Stimulated activated CD8-positive, alpha-beta memory T cell treated with anti-CD3 and anti-CD28 coated beads, Interleukin-12 subunit alpha, Interleukin-12 subunit beta, amount 100 ng/mL, for 4 hours (primary cell): ENCODE measurements around the gene RFTN1.
A peak's percentile ranks its signal among the peaks of the same experiment; 100 is the strongest.

Experiments
- DNase-seq: peaks from one replicate; pipeline ENCODE4 v3.0.0-alpha.2; 2020; ENCODE audit warnings: low read depth

The RFTN1 gene

GRCh38 chr3:16464511-16465148 is 48.9 kb downstream of the RFTN1 start:
- DNase-seq, result no peak

DNA sequence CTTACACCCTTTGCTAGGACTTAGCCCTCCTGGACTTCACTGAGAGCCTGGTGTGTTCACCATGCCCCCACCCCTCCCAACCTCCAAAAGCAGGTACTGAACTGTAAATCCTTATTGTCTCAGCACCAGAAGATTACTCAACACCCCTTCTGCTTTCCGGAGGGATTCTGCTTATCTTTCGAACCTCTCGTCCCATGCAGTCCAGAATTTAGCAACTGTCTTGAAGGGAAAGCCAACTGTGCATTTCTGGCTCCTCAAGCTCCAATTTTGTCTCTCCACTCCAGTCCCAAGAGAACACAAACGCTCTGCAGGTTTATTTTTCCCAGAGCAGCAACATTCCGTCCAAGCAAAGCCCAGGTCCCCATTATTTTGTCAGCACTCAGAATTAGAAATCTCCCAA is 49.6 kb downstream of the RFTN1 start:
- DNase-seq, result no peak

DNA sequence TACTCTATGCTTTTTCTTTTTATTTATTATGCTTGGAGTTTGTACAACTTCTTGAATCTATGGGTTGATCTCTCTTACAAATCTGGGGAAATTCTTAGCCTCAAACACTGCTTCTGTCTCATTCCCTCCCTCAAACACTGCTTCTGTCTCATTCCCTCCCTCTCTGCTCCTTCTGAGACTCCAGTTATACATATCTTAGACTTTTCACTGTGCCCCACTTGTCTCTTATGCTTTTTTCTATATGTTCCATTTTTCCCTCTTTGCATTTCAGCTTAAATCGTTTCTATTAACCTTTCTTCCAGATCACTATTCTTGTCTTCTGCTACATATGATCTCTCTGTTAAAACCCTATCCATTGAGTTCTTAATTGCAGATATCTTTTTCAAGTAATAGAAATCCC is 50.4 kb downstream of the RFTN1 start:
- DNase-seq, result no peak

DNA sequence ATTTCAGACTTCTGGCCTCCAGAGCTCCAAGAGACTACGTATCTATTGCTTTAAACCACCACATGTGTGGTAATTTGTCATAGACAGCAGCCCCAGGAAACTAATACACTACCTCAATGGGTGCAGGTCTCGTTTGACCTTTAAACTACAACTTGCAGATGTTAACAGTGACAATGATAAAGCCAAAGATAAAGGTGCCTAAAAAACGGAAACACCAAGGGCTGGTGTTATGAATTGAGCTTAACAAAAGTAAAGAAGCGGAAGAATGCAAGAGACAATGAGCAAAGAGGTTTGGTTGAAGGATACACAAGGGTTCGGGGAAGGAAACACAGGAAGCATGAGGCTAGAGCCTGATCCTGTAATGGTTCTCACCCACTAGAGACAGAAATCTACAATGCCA is 50.8 kb downstream of the RFTN1 start:
- no peak for DNase-seq

DNA sequence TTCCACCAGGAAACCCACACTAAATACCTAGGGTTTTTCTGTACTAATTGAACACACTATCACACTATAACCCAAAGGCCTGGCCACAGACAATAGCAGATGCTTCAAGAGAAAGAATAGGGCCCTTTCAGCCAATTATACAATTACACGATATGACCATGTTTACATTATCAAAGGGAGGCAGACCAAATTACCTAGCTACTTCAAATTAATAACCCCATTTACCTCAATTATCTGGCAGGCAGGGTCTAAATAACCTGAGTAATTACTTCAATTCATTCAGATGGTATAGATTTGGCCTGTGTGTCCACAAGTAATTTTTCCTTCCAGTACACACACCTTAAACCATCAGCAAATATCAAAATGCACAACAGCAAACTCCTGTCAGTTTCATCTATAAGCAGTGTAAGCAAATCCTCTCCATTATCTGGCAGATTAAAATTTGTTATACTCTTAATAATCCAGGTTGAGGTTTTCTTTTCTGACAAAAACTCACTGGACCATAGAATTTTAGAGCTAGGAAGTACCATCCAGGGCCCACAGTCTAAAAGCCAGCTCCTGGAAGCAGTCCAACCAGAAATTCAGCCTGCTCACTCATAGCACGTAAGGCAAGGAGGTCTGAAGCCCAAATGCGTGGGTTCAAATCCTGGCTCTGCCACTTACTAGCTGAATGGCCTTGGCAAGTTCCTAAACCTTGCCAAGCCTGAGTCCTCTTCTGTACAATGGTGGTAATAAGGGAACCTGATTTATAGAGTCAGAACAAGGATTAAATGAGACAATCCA is 51.8 kb downstream of the RFTN1 start:
- DNase-seq, result no peak

- DNase-seq, result no peak
These were observed 52.6 kb downstream of the RFTN1 start for GRCh38 chr3:16460886-16461285.

- DNase-seq, result no peak
These were observed 53.2 kb downstream of the RFTN1 start for GRCh38 chr3:16460273-16460672.

GRCh38 chr3:16456784-16457415 is 56.6 kb downstream of the RFTN1 start:
- no peak for DNase-seq

DNA sequence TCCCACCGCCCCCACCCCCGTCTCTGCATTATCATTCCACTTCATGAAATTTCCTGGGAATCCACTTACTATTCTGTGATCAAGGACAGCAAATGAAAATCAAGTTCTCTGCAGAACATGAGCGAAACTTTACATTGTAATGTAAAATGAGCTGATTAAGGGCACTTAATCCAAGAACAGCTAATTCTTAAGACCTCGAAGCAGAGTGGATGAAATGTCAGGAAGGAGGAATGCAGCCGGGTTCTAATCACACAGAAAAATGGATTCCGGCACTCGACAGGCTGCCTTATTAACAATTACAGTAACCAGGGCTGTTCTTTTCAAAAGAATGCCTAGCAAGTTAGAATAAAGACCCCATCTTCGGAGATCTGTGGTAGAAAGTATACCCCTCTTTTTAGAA is 57.5 kb downstream of the RFTN1 start:
- DNase-seq, result no peak

DNA sequence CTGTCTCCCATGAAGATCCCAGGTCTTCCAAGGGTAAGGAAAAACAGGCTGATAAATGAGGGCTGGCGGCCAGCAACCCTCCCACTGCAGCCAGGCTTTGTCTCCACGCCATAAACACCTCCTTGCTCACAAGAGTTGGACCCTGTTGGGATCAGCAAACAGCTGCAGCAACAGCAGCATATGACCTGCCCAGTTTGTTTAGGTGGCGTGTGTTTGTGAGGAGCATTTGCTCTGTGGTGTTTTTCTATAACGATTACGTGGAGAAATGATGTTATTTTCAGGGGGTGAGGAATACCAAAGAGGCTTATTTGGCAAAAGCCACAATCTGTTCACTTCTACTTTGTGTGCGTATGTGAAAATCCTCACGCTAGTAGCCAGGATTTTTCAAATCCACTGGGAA is 58.5 kb downstream of the RFTN1 start:
- no peak for DNase-seq

- DNase-seq, result no peak
These were observed 61.2 kb downstream of the RFTN1 start for GRCh38 chr3:16452261-16452660.

GRCh38 chr3:16449369-16449768 is 64.1 kb downstream of the RFTN1 start:
- no peak for DNase-seq

DNA sequence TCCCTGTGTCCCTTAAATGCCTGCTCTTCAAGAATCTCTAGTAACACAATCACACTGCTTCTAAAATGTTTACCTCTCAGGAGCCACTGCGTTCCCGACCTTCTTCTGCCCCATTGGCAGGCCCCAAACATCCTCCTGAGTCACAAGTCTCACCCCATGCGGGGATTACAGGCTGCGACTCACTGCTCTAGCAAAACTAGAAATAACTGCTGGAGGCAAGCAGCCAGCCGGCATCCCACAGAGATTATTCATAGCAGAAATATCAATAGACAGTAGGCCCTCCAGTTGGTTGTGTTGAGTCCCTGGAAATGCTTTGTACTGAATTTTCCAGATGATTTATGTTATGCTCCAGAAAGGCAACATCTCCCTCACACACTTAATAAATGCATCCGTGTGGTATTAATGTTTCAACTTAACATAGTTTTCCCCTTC is 64.8 kb downstream of the RFTN1 start:
- DNase-seq, result peak; percentile 14

- no peak for DNase-seq
These were observed 66.4 kb downstream of the RFTN1 start for GRCh38 chr3:16447135-16447534.

DNA sequence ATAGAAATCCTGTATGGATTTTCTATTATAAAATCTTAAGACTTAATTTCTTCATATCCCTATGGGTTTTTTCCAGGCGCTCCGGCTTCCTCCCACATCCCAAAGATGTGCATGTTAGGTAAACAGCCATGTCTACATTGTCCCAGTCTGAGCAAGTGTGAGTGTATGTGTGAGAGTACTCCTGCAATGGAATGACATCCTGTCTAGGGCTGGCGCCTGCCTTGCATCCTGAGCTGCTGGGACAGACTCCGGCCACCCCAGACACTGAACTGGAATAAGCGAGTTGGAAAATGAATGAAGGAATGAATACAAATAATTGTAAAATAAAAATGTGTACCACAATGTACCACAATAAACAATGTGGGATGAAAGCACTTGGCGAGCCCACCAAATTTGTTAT is 69.2 kb downstream of the RFTN1 start:
- no peak for DNase-seq

DNA sequence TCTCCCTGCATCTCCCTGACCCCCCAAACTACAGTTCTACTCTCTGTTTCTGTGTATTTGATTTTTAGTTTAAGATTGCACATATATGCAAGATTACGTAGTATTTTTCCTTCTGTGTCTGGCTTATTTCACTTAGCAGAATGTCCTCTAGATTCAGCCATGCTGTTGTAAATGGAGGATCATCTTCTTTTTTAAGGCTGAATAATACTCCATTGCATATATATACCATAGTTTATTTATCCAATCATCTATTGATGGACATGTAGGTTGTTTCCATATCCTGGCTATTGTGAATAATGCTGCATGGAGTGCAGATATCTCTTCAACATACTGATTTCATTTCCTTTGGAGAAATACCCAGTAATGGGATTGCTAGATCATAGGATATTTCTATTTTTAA is 70.8 kb downstream of the RFTN1 start:
- no peak for DNase-seq

GRCh38 chr3:16441371-16441875 is 72.1 kb downstream of the RFTN1 start:
- no peak for DNase-seq

DNA sequence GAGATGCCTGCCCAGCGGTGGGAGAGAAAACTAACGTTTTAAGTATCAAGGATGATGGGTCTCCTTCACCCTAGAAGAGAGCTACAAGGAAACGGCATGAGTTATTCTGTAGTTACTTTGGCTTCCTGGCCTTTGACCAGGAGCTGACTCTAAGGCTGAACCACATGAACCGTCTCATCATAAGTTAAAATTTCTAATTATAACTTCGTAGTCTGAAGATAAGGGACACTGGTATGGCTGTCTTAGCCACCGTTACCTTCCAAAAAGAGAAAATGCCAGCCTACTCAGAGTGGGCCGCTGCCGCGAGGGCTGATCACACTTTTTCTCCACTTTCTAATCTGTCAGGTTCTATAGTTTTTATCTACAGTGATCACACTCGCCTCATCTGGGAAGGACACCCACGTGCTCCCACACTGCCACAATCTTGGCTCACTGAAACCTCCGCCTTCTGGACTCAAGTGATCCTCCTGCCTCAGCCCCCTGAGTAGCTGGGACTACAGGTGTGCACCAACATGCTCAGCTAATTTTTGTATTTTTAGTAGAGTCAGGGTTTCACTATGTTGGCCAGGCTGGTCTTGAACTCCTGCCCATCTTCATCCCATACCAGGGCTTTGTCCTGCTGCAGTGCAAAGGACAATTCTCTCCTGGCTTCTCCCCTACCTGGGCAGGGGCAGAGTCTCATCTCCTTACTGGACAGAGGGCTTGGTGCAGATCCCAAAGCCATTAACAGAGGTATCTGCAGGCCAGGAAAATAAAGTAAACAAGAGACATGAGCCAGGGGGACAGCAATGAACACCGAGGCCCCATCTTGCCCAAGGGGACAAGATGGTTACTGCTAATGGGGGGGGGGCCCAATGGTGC is 73.4 kb downstream of the RFTN1 start:
- no peak for DNase-seq

DNA sequence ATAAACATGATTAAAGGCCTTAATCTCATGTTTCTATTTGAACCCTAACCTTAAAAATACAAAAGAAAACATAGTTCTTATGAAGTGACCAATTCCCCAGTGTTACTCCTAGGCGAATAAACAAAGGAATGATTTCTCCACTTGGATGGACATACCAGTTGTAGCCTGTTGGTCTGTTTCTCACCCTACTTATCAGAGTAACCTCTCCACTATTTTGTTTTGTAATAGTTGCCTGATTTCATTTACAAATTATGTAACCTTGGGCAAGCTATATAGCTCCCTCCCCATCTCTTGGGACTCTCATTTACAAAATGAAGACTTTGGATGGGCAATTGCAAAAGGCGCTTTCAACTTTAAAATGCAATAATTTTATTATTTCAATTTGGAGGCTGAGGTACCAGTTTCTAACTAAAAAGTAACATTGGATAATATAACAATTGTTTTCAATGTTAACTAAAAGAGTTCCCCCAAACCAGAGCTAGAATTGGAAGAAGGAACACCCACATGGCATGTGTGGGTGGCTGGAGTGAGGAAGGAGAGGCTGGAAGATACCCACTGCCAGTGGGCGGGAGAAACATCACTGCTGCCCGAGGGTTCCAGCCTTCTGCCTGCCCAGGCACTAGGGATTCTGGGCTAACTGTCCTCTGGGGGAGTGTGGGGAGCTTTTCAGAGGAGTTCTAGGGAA is 74.2 kb downstream of the RFTN1 start:
- DNase-seq, result no peak

DNA sequence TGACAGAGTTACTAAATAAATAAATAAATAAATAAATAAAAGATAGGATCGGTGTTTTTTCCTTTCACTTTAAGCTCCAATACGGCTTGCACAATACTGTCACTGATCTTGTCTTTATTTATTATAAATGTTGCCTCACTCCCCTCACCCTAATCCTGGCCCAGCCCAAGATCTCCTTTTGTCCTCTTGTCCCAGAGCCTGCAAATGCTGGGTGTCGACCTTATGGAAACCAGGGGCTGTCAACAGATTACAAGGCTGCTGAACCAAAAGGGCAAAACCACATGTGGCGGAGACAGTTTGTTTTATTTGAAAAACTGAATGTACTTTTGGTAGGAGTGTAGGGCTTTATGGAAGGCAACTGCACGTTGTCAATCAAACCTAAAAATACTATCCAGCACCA is 75.9 kb downstream of the RFTN1 start:
- no peak for DNase-seq

GRCh38 chr3:16433701-16434151 is 79.8 kb downstream of the RFTN1 start:
- no peak for DNase-seq

- DNase-seq, result no peak
These were observed 80.8 kb downstream of the RFTN1 start for GRCh38 chr3:16432714-16433113.
